Right lobe of liver (tissue), 6 donors: ENCODE data around the gene CYP2E1. TPM values are rescaled to one million over a fixed set of nuclear protein-coding genes. Genes with fewer than 3 reads are reported as not detected.
A peak's percentile ranks its signal among the peaks of the same experiment; 100 is the strongest.
"Not testable (repeated sequence)": the region's sequence is repeated elsewhere in the genome, so short reads cannot be mapped to it uniquely, and the experiment has no call there.

Source experiments
- ATAC-seq, 4 donors: fragments of 200-7000 bp; cut with Tn5 transposase; one replicate each; pipeline ENCODE4 v1.9.1; 2020; ENCODE audit warnings: mild to moderate bottlenecking in 4 of 4, moderate library complexity in 4 of 4
- DNase-seq, 3 donors: peaks; one replicate each; pipeline ENCODE4 v3.0.0-alpha.2; 2020
- H3K27ac ChIP-seq, 3 donors: fragments of 200-600 bp; one replicate each; pipeline ENCODE4 v1.8.0; 2022
- H3K27me3 ChIP-seq, 2 donors: fragments of 200-600 bp; one replicate each; pipeline ENCODE4 v1.8.0; 2022
- H3K36me3 ChIP-seq, 4 donors: fragments of 200-600 bp; sonication (generic) in 1 of 4; one replicate each; pipeline versions ENCODE4 v1.5.1 to v1.8.0; 2017 to 2022; ENCODE audit warnings: control low read depth in 1 of 4
- H3K4me1 ChIP-seq, 4 donors: fragments of 200-600 bp; sonication (generic) in 1 of 4; one replicate each; pipeline versions ENCODE4 v1.5.1 to v1.8.0; 2017 to 2022; ENCODE audit warnings: control low read depth in 1 of 4
- H3K4me3 ChIP-seq, 3 donors: fragments of 200-600 bp; one replicate each; pipeline ENCODE4 v1.8.0; 2022
- H3K9me3 ChIP-seq, 4 donors: fragments of 200-600 bp; sonication (generic) in 1 of 4; one replicate each; pipeline versions ENCODE4 v1.5.1 to v1.8.0; 2017 to 2022; ENCODE audit warnings: control low read depth in 1 of 4
- POLR2A ChIP-seq: fragments of 450-650 bp; IDR thresholded peaks from one replicate; pipeline ENCODE4 v1.6.1; 2017; ENCODE audit warnings: antibody characterized with exemption, mild to moderate bottlenecking
- WGBS: methylation state at CpG from one replicate; pipeline ENCODE4 v1.1.6; 2018; ENCODE audit warnings: low coverage, low lambda C conversion rate; ENCODE audit not compliant: insufficient coverage; ENCODE audit errors: missing lambda C conversion rate; 5-methylcytosine and 5-hydroxymethylcytosine counted together
- intact Hi-C, 2 donors: fragments of 100-400 bp; cut with DNase I; formaldehyde crosslinking; loops; one replicate each; pipeline versions ENCODE4 v1.11.2 to v1.14.1; 2022
- total RNA-seq, 6 experiments: library from RNA; depleted of rRNA in 2 of 6; stranded (reverse); fragments of >200 nt in 2 of 6; fragmentation: NEBNext Ultra II Directional in 3 of 6; extraction: Animal tissue kit (Norgen Biotek cat#: 25700) in 3 of 6; gene quantifications; one replicate each; pipeline versions ENCODE4 v1.1.0 to v1.2.4, GENCODE V29; 2016 to 2023
- TF ChIP-seq, protein P1 (sequence below), 4 donors: fragments of 200-600 bp in 3 of 4; fragments of 450-650 bp in 1 of 4; IDR thresholded peaks; one replicate each; pipeline versions ENCODE4 v1.5.1 to v1.8.0; 2016 to 2022; ENCODE audit warnings: antibody characterized with exemption in 4 of 4, mild to moderate bottlenecking in 2 of 4
- donor health status: DM: no; HTN: yes; CAD: no.
- donor health status: DM: no; HTN: no; CAD: no.
- donor health status: DM: no; HTN: no; CAD: no.
- donor health status: DM: no; HTN: yes; CAD: no.
- donor health status: DM: no; HTN: yes; CAD: no.

CYP2E1 gene
- total RNA-seq, 6 experiments from 2014 or later, result 1,651 to 5,193 (median 3,912) TPM

DNA sequence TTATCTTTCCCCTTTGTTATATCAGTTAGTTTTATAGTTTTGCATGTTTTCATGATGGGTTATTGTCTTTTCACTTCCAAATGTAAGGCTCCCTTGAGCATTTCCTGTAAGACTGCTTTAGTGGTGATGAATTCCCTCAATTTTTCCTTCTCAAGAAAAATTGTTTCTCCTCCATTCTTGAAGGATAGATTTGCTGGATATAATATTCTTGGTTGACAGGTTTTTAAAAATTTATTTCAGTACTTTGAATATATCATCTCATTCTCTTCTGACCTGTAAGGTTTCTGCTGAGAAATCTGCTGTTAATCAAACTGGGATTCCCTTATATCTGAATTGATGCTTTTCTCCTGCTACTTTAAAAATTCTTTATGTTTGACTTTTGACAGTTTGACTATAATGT lies 40.1 kb upstream of the CYP2E1 start:
- no peak for ATAC-seq
- intact Hi-C loops, result no loop called here
- no peak for TF ChIP-seq POLR2A
- TF ChIP-seq, protein P1, sequence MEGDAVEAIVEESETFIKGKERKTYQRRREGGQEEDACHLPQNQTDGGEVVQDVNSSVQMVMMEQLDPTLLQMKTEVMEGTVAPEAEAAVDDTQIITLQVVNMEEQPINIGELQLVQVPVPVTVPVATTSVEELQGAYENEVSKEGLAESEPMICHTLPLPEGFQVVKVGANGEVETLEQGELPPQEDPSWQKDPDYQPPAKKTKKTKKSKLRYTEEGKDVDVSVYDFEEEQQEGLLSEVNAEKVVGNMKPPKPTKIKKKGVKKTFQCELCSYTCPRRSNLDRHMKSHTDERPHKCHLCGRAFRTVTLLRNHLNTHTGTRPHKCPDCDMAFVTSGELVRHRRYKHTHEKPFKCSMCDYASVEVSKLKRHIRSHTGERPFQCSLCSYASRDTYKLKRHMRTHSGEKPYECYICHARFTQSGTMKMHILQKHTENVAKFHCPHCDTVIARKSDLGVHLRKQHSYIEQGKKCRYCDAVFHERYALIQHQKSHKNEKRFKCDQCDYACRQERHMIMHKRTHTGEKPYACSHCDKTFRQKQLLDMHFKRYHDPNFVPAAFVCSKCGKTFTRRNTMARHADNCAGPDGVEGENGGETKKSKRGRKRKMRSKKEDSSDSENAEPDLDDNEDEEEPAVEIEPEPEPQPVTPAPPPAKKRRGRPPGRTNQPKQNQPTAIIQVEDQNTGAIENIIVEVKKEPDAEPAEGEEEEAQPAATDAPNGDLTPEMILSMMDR (IDR thresholded peaks at IDR 0.05), result no peak
- H3K4me1 ChIP-seq, result no peaks in the 10 kb centered on the region
- peaks cover 0 to 20% (median 0%) of the 10 kb centered on the region in 4 donors for H3K9me3 ChIP-seq
- no peak overlapping the region for H3K27ac ChIP-seq
- H3K27me3 ChIP-seq, result no peaks in the 10 kb centered on the region
- DNase-seq, result no peak
- no peak overlapping the region for H3K4me3 ChIP-seq
- no peaks in the 10 kb centered on the region for H3K36me3 ChIP-seq

DNA sequence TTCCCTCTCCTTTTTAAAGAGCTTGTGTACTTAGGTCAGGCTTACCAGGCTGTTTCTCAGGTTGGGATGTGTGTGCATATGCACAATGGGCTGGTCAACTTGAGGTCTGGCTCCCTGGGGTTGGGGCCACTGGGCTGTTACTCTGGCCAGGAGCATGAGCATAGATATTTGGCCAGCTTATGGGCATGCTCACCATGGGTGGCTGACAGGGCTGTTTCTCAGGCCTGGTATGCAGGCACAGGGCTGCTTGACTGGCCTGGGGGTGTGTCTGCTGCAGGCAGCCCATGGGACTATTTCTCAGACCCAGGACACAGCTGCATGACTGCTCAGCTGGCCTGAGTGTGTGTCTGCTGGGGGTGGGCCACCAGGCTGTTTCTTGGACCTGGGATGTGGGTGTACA lies 38.8 kb upstream of the CYP2E1 start:
- H3K4me1 ChIP-seq, result no peaks in the 10 kb centered on the region
- TF ChIP-seq POLR2A, result no peak
- TF ChIP-seq, protein P1 (IDR thresholded peaks at IDR 0.05), result no peak
- no peak overlapping the region for H3K4me3 ChIP-seq
- ATAC-seq (no peak), DNase-seq (no peak)
- H3K27me3 ChIP-seq, result no peaks in the 10 kb centered on the region
- H3K9me3 ChIP-seq, result peaks cover 0 to 20% (median 0%) of the 10 kb centered on the region in 4 donors
- H3K27ac ChIP-seq, result no peak overlapping the region
- no peaks in the 10 kb centered on the region for H3K36me3 ChIP-seq
- intact Hi-C loops, result no loop called here

DNA sequence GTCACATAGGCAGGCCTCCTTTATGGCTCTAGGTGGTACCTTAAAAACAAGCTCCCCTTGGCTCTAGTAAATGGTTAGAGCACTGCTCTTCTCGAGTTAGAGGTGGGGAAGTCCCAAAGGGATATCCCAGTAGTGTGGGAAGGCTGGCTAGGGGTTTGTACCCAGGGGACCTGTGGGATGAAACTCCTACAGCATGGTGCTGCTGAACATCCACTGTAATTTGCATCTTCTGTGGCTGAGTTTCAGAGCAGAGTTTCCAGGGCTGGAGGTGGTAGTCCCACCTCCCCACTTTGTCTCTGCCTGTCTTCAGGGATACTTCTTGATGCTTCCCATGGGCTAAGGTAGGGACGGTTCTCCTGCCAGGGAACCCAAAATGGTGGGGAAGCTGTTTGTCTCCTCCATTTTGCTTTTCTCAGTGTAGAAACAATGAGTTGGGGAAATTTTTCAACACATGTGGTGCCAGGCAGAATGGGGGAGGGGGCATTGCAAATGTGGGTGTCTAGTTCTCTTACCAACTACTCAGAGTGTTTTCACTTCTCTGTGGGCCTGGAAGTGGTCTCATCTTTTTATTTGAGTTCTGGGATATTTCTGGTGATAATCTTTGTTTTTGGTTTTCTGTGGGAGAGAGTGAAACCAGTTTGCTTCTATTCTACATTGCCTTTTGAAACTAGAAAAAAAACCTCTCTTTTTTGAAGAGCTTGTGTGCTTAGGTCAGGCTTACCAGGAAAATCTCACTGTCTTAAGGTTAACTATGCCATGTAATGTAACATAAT lies 37.2 kb upstream of the CYP2E1 start:
- no peak overlapping the region for H3K4me3 ChIP-seq
- intact Hi-C loops, result no loop called here
- 62% methylated on average over 2 of the region's 2 CpGs for WGBS

DNA sequence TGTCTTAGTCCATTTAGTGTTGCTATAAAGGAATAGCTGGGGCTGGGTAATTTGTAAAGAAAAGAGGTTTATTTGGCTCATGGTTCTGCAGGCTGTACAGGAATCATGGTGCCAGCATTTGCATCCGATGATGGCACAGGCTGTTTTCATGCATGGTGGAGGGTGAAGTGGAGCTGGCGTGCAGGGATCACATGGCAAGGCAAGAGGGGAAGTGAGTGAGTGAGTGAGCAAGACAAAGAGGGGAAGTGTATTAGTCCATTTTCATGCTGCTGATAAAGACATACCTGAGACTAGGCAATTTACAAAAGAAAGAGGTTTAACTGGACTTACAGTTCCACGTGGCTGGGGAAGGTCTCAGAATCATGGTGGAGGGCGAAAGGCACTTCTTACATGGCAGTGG lies 33.6 kb upstream of the CYP2E1 start:
- ATAC-seq, H3K27me3 ChIP-seq, intact Hi-C loops, H3K4me1 ChIP-seq, H3K4me3 ChIP-seq, DNase-seq, H3K27ac ChIP-seq, H3K9me3 ChIP-seq, H3K36me3 ChIP-seq: not testable (repeated sequence)
- WGBS, result 68% methylated on average over 4 of the region's 4 CpGs

More for the DNA sequence above, 37.2 kb upstream of the CYP2E1 start:
- ATAC-seq (no peak), DNase-seq (no peak)
- no peak for TF ChIP-seq POLR2A
- TF ChIP-seq, protein P1 (IDR thresholded peaks at IDR 0.05), result no peak
- Histone ChIP-seq H3K36me3 (no peaks in the 10 kb centered on the region), H3K9me3 (peaks cover 0 to 15% (median 0%) of the 10 kb centered on the region in 4 donors), H3K27ac (no peak overlapping the region), H3K4me1 (no peaks in the 10 kb centered on the region), H3K27me3 (no peaks in the 10 kb centered on the region)

DNA sequence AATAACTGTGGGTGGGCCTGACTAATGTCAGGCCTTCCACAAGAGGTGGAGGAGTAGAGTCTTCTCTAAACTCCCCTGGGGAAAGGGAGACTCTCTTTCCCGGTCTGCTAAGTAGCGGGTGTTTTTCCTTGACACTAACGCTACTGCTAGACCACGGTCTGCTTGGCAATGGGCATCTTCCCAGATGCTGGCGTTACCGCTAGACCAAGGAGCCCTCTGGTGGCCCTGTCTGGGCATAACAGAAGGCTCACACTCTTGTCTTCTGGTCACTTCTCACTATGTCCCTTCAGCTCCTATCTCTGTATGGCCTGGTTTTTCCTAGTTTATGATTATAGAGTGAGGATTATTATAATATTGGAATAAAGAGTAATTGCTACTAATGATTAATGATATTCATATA lies 29.8 kb upstream of the CYP2E1 start:
- H3K27ac ChIP-seq, H3K4me3 ChIP-seq, H3K27me3 ChIP-seq, ATAC-seq, H3K9me3 ChIP-seq, DNase-seq, H3K36me3 ChIP-seq, intact Hi-C loops, H3K4me1 ChIP-seq: not testable (repeated sequence)
- WGBS, result 33% methylated on average over 1 of the region's 6 CpGs
- TF ChIP-seq, protein P1 (IDR thresholded peaks at IDR 0.05), result peak in 3 of 4 donors; percentile 31 to 36 (median 35)

DNA sequence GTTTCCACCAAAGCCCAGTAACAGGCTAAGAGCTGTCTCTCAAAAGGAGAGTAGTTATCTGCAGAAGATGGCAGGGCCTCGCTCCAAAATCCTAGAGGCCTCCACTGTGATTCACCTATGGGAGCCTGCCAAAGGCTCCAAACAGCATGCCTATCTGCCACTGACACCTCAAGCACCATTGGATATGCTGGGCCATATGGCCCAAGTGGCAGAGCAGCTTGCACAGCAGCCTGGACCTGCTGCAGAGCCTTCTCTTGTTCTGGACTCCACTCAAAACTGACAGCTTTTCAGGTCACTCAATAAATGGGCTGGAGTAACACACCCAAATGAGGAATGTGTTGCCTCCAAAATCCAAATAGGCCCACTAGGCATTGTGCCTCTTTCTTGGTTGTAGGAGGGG lies 28.0 kb upstream of the CYP2E1 start:
- H3K4me1 ChIP-seq, result not testable (repeated sequence)

DNA sequence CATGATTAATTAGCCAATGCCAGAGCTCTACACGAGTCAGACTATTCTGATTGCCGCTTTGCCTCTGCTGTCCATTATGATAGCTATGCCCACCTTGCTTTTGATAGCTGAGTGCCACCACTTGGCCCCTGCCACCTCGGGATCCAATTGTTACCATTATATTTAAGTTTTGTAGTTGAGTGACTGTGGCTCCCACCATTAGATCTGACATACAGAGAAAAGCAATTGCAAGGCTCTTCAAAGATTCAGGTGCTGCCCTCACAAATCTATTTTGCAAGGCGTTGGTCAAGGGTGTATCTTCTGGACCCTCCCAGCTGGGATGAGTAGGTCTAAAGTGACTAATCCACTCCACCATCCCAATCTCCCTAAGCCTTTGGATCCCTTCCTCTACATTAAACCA lies 26.3 kb upstream of the CYP2E1 start:
- H3K27ac ChIP-seq, H3K27me3 ChIP-seq, intact Hi-C loops, H3K4me1 ChIP-seq, H3K9me3 ChIP-seq, H3K4me3 ChIP-seq, DNase-seq, ATAC-seq, H3K36me3 ChIP-seq: not testable (repeated sequence)
- WGBS, result 66% methylated on average over 3 of the region's 4 CpGs

More for the DNA sequence above, 28.0 kb upstream of the CYP2E1 start:
- H3K9me3 ChIP-seq, ATAC-seq, H3K27ac ChIP-seq, H3K4me3 ChIP-seq, intact Hi-C loops, H3K36me3 ChIP-seq, DNase-seq, H3K27me3 ChIP-seq: not testable (repeated sequence)
- no CpG with 5 or more reads among the region's 1 CpG for WGBS
